Stimulated activated CD4-positive, alpha-beta T cell treated with anti-CD3 and anti-CD28 coated beads, Interleukin-2, amount 100 ng/mL, for 4 hours (primary cell): ENCODE results near the gene PGK1.
"Not testable (repeated sequence)": the region's sequence is repeated elsewhere in the genome, so short reads cannot be mapped to it uniquely, and the experiment has no call there.

Experiments
- DNase-seq: peaks from one replicate; pipeline ENCODE4 v3.0.0-alpha.2; 2020; ENCODE audit warnings: low read depth

Gene PGK1

GRCh38 chrX:78116365-78116764 is 12.3 kb downstream of the PGK1 start:
- DNase-seq, result no peak

DNA sequence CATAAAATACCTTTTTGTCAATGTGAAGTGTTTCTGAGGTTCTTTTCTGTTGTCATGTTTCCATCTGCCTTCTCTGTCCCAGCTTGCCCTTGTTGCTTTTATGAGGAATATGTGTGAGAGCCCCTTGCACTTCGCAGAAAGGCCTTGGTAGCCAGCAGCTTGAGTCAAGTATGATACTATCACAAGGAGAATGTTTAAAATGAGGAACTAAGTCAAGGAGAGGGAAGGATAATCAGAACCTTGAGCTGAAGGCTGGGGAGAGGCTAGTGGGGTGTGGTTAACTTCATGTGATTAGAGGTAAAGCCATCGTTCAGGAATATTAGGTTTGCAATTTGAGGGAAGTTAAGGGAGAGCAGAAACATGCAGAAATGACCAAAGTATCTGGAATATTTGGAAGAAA is 12.7 kb downstream of the PGK1 start:
- DNase-seq, result no peak

GRCh38 chrX:78118628-78119027 is 14.6 kb downstream of the PGK1 start:
- DNase-seq, result no peak

DNA sequence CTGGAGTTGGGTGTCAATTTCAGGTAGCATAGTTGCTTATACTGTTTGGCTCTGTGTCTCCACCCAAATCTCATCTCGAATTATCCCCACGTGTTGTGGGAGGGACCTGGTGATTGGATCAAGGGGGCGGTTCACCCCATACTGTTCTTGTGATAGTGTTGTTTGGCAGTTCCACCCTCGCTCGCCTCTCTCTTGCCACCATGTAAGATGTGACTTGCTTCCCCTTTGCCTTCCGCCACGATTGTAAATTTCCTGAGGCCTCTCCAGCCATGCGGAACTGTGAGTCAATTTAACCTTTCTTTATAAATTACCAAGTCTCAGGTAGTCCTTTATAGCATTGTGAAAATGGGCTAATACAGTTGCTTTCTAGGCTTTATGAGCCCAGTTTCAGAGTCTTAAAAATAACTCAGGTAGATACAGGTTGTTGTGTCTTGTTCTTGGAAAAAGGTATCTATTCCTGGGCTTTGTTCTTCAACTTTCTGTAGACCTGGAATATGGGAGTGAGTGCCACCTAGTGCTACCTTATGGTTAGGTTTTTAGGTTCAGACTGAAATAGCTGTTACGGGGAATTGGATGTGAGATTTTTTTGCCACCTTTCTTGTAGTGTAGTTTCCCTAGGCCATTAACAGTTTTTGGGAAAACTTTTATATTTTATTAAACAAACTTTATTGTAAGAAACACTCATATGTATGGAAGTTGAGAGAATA is 15.6 kb downstream of the PGK1 start:
- DNase-seq, result no peak

DNA sequence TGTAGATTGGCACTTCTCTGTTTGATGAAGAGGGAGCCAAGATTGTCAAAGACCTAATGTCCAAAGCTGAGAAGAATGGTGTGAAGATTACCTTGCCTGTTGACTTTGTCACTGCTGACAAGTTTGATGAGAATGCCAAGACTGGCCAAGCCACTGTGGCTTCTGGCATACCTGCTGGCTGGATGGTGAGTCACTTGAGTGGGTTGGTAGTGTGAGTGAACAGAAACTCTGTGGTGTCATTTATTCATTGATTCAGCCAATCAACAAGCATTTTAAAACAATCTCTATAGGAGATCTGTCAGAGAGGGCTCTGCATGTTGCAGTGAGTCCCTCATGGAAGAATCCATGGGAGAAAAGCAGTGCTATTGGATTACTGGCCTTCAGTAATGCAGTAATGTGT is 19.1 kb downstream of the PGK1 start:
- DNase-seq, result peak; percentile 33

DNA sequence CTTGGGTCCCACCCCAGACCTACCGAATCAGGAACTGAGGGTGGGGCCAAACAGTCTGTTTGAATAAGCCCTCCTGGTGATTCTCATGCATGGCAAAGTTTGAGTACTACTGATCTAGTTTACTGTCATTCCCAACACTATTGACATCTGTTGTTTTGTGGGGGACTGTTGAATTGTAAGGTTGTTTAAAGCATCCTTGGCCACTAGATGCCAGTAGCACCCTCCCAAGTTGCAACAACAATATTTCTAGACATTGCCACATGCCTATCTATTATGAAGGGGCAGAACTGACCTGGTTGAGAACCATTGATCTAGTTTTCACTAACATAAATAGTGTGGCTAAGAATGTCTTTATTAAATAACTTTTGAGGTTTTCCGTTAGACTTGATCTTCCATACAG is 20.3 kb downstream of the PGK1 start:
- DNase-seq, result no peak

DNA sequence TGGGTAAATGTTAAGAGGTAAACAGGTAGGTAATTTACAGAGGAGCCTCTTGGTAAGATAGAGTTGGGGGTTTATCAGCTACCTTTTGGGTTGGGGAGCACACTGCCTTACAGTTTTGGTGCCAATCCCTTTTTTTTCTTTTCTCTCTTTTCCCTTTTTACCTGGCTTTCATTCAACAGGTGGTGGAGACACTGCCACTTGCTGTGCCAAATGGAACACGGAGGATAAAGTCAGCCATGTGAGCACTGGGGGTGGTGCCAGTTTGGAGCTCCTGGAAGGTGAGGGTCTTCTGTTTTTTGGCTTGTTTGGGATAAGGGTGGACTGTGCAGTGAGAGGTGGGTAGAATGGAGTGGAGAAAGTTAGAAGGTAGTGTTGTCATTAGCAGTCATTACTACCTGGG is 21.1 kb downstream of the PGK1 start:
- DNase-seq, result no peak

- DNase-seq, result not testable (repeated sequence)
Measured at GRCh38 chrX:78125781-78126180, 21.7 kb downstream of the PGK1 start.

- no peak for DNase-seq
Measured at GRCh38 chrX:78129714-78130113, 25.7 kb downstream of the PGK1 start.

DNA sequence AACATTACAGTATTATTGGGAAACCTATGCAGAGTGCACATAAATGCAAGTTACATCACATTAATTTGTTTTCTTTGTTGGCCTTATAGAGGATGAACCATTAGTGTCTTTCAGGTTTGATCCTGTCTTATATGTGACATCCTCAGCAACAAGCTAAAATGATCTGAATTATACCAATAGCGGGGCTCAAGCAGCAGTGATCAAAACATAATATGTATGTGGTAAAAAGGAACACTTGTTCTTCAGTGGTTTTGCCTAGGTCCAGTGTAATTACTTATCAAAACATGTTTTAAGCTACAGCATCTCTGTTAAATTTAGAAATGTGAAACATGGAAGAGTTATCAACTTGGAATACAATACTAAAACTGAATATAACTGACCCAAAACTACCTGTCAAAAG is 26.3 kb downstream of the PGK1 start:
- DNase-seq, result no peak

DNA sequence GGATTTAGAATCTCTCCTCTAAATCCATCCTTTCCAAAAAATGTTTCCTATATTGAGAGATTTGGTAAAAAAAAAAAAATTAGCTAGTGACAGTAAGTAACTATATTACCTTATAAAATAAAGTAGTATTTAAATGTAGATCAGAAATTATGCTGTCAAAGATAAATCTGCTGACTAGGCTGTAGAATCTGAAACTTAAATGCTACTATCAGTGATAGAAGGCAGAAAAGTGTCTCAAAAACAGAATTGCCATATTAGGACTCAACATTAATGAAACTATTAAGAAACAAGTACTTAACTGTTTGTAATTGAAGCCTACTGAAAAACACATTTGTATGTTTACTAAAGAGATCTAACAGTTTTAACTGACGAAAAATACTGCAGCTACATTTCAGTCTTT is 27.1 kb downstream of the PGK1 start:
- no peak for DNase-seq

DNA sequence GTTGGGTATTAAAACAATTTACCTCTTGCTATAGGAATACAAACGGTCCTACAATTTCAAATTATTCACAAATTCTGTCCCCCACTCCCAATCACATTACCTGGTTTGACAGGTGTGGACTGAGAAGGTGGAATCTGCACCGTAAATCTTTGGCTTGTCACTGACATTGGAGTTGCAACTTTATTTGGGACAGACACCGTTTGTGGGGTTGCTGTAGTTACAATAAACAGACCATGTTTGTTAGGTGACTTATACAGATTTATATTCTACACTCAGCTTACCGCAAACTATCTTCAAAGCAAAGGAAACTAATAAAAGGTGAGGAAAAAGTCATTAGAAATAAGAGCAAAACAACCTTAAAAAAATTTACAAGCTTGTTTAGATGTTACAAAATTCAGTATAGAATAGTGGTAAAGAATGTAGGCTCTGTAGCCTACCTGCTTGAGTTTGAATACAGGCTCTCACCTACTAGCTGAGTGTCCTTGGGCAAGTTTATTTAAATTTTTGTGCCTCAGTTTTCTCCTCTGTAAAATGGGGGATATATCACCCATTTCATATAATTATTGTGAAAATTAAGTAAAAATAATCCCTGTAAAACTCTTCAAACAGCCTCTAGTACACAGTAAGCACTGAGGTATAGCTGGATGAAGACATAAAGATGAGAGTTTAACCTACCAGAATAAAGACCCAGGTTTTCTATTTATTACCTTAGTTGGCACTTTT is 29.4 kb downstream of the PGK1 start:
- DNase-seq, result no peak

DNA sequence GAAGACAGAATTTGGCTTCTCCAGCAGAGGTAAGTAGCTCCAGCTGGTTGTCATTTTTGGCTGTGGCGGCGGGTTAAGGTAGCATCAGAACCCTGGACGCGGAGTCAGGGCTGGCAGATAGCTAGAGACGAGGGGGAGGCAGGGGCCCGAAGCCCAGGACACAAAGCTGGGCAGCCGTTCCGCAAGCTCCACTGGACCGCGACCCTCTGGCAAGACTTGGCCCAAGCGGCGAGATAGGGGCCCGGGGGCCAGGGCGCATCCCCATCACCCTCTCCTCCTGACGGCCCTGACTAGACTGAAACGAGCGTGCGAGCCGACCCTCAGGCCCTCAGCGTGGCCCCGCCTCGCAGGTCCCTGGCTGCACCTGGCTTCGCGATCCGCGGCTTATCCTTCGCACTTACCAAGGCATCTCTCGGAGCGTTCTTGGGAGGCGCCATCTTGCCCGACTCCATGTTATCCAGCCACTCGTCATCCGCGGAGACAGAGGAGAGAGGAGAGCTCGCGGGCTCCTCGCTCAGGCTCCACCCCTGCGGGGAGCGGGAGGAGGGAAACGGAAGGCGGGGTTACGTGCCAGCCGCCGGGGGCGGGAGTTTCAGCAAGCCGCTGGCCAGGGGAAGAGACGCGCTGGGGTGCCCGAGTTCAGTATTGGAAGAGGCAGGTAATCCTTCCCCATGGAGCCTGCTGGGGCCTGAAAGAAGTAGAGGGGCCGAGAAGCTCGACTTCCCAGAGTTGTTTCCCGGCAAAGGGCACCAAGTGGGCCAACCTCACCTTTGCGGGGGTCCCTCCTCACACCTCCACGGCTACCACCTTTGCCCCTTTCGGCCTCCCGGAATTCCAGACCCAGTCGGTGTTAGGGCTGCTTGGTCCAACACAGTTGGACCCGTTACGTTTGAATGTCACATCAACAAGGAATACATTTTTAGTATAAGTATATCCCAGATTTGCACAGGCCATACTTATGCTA is 35.4 kb downstream of the PGK1 start, which contains the start of gene TAF9B:
TAF9B (minus strand) TSS at position 491 of the 964 bp plus-strand sequence; CDS start at position 452, 39 bp downstream.
- peak; percentile 75 for DNase-seq

GRCh38 chrX:78140206-78140605 is 36.2 kb downstream of the PGK1 start:
- DNase-seq, result no peak

- DNase-seq, result not testable (repeated sequence)
Measured at GRCh38 chrX:78147002-78147540, 43.0 kb downstream of the PGK1 start.

DNA sequence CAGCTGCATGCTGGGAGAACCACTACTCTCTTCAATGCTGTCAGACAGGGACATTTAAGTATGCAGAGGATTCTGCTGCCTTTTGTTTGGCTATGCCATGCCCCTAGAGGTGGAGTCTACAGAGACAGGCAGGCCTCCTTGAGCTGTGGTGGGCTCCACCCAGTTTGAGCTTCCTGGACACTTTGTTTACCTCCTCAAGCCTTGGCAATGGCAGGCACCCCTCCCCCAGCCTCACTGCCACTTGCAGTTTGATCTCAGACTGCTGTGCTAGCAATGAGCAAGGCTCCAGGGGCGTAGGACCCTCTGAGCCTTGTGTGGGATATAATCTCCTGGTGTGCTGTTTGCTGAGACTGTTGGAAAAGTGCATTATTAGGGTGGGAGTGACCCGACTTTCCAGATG is 53.3 kb downstream of the PGK1 start:
- DNase-seq, result not testable (repeated sequence)

GRCh38 chrX:78157846-78158245 is 53.8 kb downstream of the PGK1 start:
- DNase-seq, result not testable (repeated sequence)

DNA sequence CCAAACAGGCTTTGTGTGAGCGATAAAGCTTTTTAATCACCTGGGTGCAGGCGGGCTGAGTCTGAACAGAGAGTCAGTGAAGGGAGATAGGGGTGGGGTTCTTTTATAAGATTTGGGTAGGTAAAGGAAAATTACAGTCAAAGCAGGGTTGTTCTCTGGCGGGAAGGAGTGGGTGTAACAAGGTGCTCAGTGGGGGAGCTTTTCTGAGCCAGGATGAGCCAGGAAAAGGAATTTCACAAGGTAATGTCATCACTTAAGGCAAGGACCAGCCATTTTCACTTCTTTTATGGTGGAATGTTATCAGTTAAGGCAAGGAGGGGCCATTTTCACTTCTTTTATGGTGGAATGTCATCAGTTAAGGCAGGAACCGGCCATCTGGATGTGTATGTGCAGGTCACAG is 56.7 kb downstream of the PGK1 start:
- DNase-seq, result not testable (repeated sequence)

DNA sequence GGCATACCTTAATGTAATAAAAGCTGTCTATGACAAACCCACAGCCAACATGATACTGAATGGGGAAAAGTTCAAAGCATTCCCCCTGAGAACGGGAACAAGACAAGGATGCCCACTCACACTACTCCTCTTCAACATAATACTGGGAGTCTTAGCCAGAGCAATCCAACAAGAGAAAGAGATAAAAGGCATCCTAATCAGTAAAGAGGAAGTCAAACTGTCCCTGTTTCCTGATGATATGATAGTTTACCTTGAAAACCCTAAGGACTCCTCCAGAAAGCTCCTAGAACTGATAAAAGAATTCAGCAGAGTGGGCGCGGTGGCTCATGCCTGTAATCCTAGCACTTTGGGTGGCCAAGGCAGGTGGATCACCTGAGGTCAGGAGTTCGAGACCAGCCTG is 59.1 kb downstream of the PGK1 start:
- not testable (repeated sequence) for DNase-seq

GRCh38 chrX:78165425-78165824 is 61.4 kb downstream of the PGK1 start:
- DNase-seq, result no peak

GRCh38 chrX:78168065-78168464 is 64.0 kb downstream of the PGK1 start:
- no peak for DNase-seq
